Measurements from ENCODE around the gene TPD52L1.
"Not testable (repeated sequence)": the region's sequence is repeated elsewhere in the genome, so short reads cannot be mapped to it uniquely, and the experiment has no call there.

The TPD52L1 gene

GRCh38 chr6:125269328-125269985, 115.9 kb downstream of the TPD52L1 start:
- DNase-seq (ENCODE audit: low read depth, low spot score), result no peak

- DNase-seq (ENCODE audit: low read depth, low spot score), result no peak
Observed at GRCh38 chr6:125270380-125270779, 116.8 kb downstream of the TPD52L1 start.

- no peak for DNase-seq (ENCODE audit: low read depth, low spot score)
Observed at GRCh38 chr6:125271486-125272159, 118.0 kb downstream of the TPD52L1 start.

- no peak for DNase-seq (ENCODE audit: low read depth, low spot score)
Observed at GRCh38 chr6:125273251-125273650, 119.7 kb downstream of the TPD52L1 start.

- DNase-seq (ENCODE audit: low read depth, low spot score), result no peak
Observed at GRCh38 chr6:125273965-125274364, 120.4 kb downstream of the TPD52L1 start.

GRCh38 chr6:125274935-125275334, 121.4 kb downstream of the TPD52L1 start:
- no peak for DNase-seq (ENCODE audit: low read depth, low spot score)

- no peak for DNase-seq (ENCODE audit: low read depth, low spot score)
Observed at GRCh38 chr6:125275779-125276178, 122.2 kb downstream of the TPD52L1 start.

GRCh38 chr6:125277838-125278237, 124.3 kb downstream of the TPD52L1 start:
- no peak for DNase-seq (ENCODE audit: low read depth, low spot score)

- no peak for DNase-seq (ENCODE audit: low read depth, low spot score)
Observed at GRCh38 chr6:125279961-125280360, 126.4 kb downstream of the TPD52L1 start.

- not testable (repeated sequence) for DNase-seq (ENCODE audit: low read depth, low spot score)
Observed at GRCh38 chr6:125280370-125281035, 126.9 kb downstream of the TPD52L1 start.

- DNase-seq (ENCODE audit: low read depth, low spot score), result not testable (repeated sequence)
Observed at GRCh38 chr6:125282470-125282869, 128.9 kb downstream of the TPD52L1 start.

GRCh38 chr6:125285353-125285752, 131.8 kb downstream of the TPD52L1 start:
- DNase-seq (ENCODE audit: low read depth, low spot score), result no peak

GRCh38 chr6:125285936-125286335, 132.4 kb downstream of the TPD52L1 start:
- no peak for DNase-seq (ENCODE audit: low read depth, low spot score)

- DNase-seq (ENCODE audit: low read depth, low spot score), result no peak
Observed at GRCh38 chr6:125287718-125288117, 134.1 kb downstream of the TPD52L1 start.

- no peak for DNase-seq (ENCODE audit: low read depth, low spot score)
Observed at GRCh38 chr6:125293587-125293986, 140.0 kb downstream of the TPD52L1 start.

- no peak for DNase-seq (ENCODE audit: low read depth, low spot score)
Observed at GRCh38 chr6:125294036-125294435, 140.5 kb downstream of the TPD52L1 start.

- no peak for DNase-seq (ENCODE audit: low read depth, low spot score)
Observed at GRCh38 chr6:125294925-125295324, 141.4 kb downstream of the TPD52L1 start.

GRCh38 chr6:125296471-125296870, 142.9 kb downstream of the TPD52L1 start:
- no peak for DNase-seq (ENCODE audit: low read depth, low spot score)

- no peak for DNase-seq (ENCODE audit: low read depth, low spot score)
Observed at GRCh38 chr6:125299257-125299656, 145.7 kb downstream of the TPD52L1 start.

- DNase-seq (ENCODE audit: low read depth, low spot score), result no peak
Observed at GRCh38 chr6:125300992-125301434, 147.4 kb downstream of the TPD52L1 start.

GRCh38 chr6:125301435-125302391, 148.1 kb downstream of the TPD52L1 start, which contains the start of gene HDDC2:
TSS of gene HDDC2 (minus strand) at chr6:125301967. CDS start at chr6:125301932, 35 bp downstream.
- DNase-seq (ENCODE audit: low read depth, low spot score), result no peak

All from activated CD4-positive, CD25-positive, alpha-beta regulatory T cell treated with anti-CD3 and anti-CD28 coated beads, Interleukin-2, amount 50 U/mL, for 16 hours (primary cell).